Natural killer cell (primary cell): Measurements from ENCODE around the gene SNX20. TPM values are rescaled to one million over a fixed set of nuclear protein-coding genes. Genes with fewer than 3 reads are reported as not detected.

ENCODE experiments used
- ATAC-seq, 3 donors: fragments of 150-1000 bp in 2 of 3; fragments of 200-7000 bp in 1 of 3; cut with Tn5 transposase; 1 replicate in 1 of 3; 2 replicates in 2 of 3; pipeline ENCODE4 v1.10.0; 2021; ENCODE audit warnings: mild to moderate bottlenecking in 2 of 3, moderate library complexity in 2 of 3
- DNase-seq, 2 donors: peaks; one replicate each; pipeline versions ENCODE4 v3.0.0 to v3.0.0-alpha.2; 2013 to 2021; ENCODE audit warnings: mixed read lengths in 1 of 2
- H3K27ac ChIP-seq: one replicate; pipeline ENCODE4 v1.5.1; 2013; ENCODE audit warnings: mild to moderate bottlenecking, low read length
- H3K27me3 ChIP-seq: one replicate; pipeline ENCODE4 v1.6.1; 2013; ENCODE audit warnings: low read length; ENCODE audit not compliant: control insufficient read depth, insufficient read depth
- H3K36me3 ChIP-seq: one replicate; pipeline ENCODE4 v1.6.1; 2013; ENCODE audit warnings: low read length; ENCODE audit not compliant: control insufficient read depth, insufficient read depth
- H3K4me1 ChIP-seq: one replicate; pipeline ENCODE4 v1.6.1; 2013; ENCODE audit warnings: low read length; ENCODE audit not compliant: control insufficient read depth, insufficient read depth
- H3K4me3 ChIP-seq: one replicate; pipeline ENCODE4 v1.5.1; 2013; ENCODE audit warnings: low read length
- H3K9me3 ChIP-seq: one replicate; pipeline ENCODE4 v1.6.1; 2013; ENCODE audit warnings: low read length; ENCODE audit not compliant: control insufficient read depth, insufficient read depth
- H3K27ac Mint-ChIP-seq, 2 donors: one replicate each; pipeline ENCODE4 v1.8.0; 2022; ENCODE audit warnings: mild to moderate bottlenecking in 2 of 2, mixed read lengths in 2 of 2, moderate library complexity in 1 of 2
- H3K27me3 Mint-ChIP-seq, 2 donors: one replicate each; pipeline ENCODE4 v1.8.0; 2022; ENCODE audit warnings: low read depth in 2 of 2, mixed read lengths in 2 of 2
- H3K36me3 Mint-ChIP-seq: one replicate; pipeline ENCODE4 v1.8.0; 2022; ENCODE audit warnings: mixed read lengths
- H3K4me1 Mint-ChIP-seq, 2 donors: one replicate each; pipeline ENCODE4 v1.8.0; 2022; ENCODE audit warnings: mixed read lengths in 2 of 2
- H3K4me3 Mint-ChIP-seq: one replicate; pipeline ENCODE4 v1.8.0; 2022; ENCODE audit warnings: mild to moderate bottlenecking, moderate library complexity, mixed read lengths
- H3K9me3 Mint-ChIP-seq, 2 donors: one replicate each; pipeline ENCODE4 v1.8.0; 2022; ENCODE audit warnings: mixed read lengths in 2 of 2
- WGBS: methylation state at CpG from one replicate; pipeline ENCODE4 v1.1.7; 2013; ENCODE audit warnings: missing lambda C conversion rate; ENCODE audit not compliant: insufficient coverage; 5-methylcytosine and 5-hydroxymethylcytosine counted together
- intact Hi-C: fragments of 100-400 bp; cut with micrococcal nuclease; formaldehyde crosslinking; loops from one replicate; pipeline ENCODE4 v1.14.2; 2022
- total RNA-seq, 4 donors: library from RNA; stranded (reverse); fragments of 120-200 nt in 1 of 4; gene quantifications; one replicate each; pipeline versions ENCODE4 v1.2.3 to v1.2.4, GENCODE V29; 2013 to 2022
- TF ChIP-seq, protein P1 (sequence below): fragments of 200-600 bp; IDR thresholded peaks from one replicate; pipeline ENCODE4 v1.8.0; 2022; ENCODE audit warnings: antibody characterized with exemption

The SNX20 gene
- total RNA-seq, 3 donors from 2014 or later (not counting 1 experiment from before 2014, with no cell fraction given): 33.0 to 53.9 (median 51.7) TPM

DNA sequence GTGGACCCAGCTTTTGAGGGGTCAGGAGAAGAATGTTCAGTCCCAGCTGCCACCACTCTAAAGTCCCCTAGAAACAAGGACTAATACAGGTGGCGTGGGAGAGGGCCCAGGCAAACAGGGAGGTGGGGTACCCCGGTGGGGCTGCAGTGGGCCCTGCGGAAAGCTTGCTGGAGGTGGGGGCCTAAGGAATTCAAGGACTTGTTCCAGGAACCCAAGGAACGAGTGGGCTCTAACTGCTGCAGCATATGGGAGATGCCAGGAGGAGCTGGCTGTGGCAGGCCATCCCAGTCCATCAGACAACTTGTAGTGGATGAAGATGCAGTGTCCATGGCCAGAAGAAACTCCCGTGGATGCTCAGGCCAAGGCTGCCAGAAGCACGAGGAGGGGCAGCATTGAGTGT, 10.6 kb downstream of the SNX20 start:
- no peaks in the 10 kb centered on the region for H3K27me3 Mint-ChIP-seq
- TF ChIP-seq, protein P1, sequence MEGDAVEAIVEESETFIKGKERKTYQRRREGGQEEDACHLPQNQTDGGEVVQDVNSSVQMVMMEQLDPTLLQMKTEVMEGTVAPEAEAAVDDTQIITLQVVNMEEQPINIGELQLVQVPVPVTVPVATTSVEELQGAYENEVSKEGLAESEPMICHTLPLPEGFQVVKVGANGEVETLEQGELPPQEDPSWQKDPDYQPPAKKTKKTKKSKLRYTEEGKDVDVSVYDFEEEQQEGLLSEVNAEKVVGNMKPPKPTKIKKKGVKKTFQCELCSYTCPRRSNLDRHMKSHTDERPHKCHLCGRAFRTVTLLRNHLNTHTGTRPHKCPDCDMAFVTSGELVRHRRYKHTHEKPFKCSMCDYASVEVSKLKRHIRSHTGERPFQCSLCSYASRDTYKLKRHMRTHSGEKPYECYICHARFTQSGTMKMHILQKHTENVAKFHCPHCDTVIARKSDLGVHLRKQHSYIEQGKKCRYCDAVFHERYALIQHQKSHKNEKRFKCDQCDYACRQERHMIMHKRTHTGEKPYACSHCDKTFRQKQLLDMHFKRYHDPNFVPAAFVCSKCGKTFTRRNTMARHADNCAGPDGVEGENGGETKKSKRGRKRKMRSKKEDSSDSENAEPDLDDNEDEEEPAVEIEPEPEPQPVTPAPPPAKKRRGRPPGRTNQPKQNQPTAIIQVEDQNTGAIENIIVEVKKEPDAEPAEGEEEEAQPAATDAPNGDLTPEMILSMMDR: no peak
- Histone ChIP-seq H3K36me3 (peaks cover 56% of the 10 kb centered on the region), H3K4me1 (peaks cover 21% of the 10 kb centered on the region), H3K4me3 (no peak overlapping the region), H3K27ac (no peak overlapping the region), H3K9me3 (peaks cover 25% of the 10 kb centered on the region), H3K27me3 (no peaks in the 10 kb centered on the region)
- intact Hi-C loops: no loop called here
- 97% methylated on average over 6 of the region's 6 CpGs for WGBS
- H3K4me3 Mint-ChIP-seq: no peak overlapping the region
- H3K4me1 Mint-ChIP-seq: peaks cover 15 to 23% of the 10 kb centered on the region in 2 donors
- H3K9me3 Mint-ChIP-seq: peaks cover 0 to 4% of the 10 kb centered on the region in 2 donors
- H3K27ac Mint-ChIP-seq: peak overlapping the region in 1 of 2 donors; percentile 29
- DNase-seq (no peak), ATAC-seq (no peak)
- peaks cover 8% of the 10 kb centered on the region for H3K36me3 Mint-ChIP-seq

DNA sequence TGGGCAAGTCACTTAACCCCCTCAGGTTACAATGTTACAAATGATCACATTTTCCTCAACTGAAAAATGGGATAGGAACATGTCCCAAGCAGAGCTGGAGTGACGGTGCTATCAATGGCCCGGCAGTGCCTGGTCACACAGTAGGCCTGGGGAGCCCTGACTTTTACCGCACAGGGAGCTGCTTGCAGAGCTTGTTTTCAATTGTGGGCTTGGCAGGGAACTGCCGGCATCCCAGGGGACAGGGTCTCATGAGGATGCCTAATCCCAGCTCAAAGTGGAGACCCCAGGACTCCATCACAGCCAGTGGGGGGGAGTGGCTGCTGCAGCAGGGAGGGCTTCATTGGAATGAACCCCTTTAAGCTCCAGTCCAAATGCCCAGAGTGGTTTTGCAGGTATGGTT, 11.4 kb downstream of the SNX20 start:
- Histone ChIP-seq H3K36me3 (peaks cover 49% of the 10 kb centered on the region), H3K27me3 (no peaks in the 10 kb centered on the region), H3K4me1 (peaks cover 29% of the 10 kb centered on the region), H3K9me3 (peaks cover 25% of the 10 kb centered on the region), H3K4me3 (no peak overlapping the region), H3K27ac (no peak overlapping the region)
- peaks cover 22 to 30% of the 10 kb centered on the region in 2 donors for H3K4me1 Mint-ChIP-seq
- peaks cover 8% of the 10 kb centered on the region for H3K36me3 Mint-ChIP-seq
- TF ChIP-seq, protein P1: no peak
- H3K4me3 Mint-ChIP-seq: no peak overlapping the region
- H3K27ac Mint-ChIP-seq: peak overlapping the region in 1 of 2 donors; percentile 18
- ATAC-seq: no peak
- peaks cover 0 to 4% of the 10 kb centered on the region in 2 donors for H3K9me3 Mint-ChIP-seq
- intact Hi-C loops: loop anchor here (5.0 kb wide), 2 partner anchors 122 to 457 kb away; partner anchors contain the start of gene NKD1
- H3K27me3 Mint-ChIP-seq: no peaks in the 10 kb centered on the region
- 98% methylated on average over 4 of the region's 4 CpGs for WGBS
- no peak for DNase-seq

DNA sequence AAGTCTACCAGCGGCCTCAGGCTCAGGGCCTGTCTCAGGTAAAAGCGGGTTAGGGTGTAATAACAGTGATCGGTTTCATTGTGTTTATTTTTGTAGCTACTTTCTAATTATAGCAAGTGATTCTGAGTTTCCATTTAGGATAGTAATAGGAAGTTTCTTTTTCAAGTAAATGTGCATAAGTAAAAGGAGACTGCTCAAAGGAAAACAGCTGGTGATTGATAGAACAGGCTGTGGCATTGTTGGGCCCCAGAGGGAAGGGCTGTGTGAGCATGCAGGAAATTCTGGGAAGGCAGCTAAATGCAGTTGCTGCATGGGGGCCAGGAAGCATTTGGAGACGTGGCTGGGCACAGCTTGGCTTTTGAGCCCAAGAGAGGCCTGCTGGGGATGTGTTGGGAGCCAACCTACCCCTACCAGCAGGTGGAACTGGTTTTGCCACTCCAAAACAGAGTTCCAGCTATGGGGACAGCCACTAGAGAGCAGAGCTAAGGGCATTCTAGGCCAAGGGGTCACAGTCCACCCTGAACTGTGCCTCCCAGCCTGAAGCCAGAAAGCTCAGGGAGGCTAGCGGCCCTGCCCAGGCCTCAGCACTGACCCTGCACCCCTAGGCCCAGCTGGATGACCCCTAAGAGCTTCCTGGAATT, 12.6 kb downstream of the SNX20 start:
- H3K4me1 Mint-ChIP-seq: peaks cover 23 to 35% of the 10 kb centered on the region in 2 donors
- WGBS: 84% methylated on average over 4 of the region's 5 CpGs

More for the DNA sequence above, 12.6 kb downstream of the SNX20 start:
- Mint-ChIP-seq H3K9me3 (peaks cover 0 to 4% of the 10 kb centered on the region in 2 donors), H3K4me3 (peak overlapping the region; percentile 25), H3K27ac (peak overlapping the region; percentile 69 to 81), H3K36me3 (peaks cover 8% of the 10 kb centered on the region), H3K27me3 (no peaks in the 10 kb centered on the region)
- Histone ChIP-seq H3K27me3 (no peaks in the 10 kb centered on the region), H3K4me1 (peaks cover 29% of the 10 kb centered on the region), H3K36me3 (peaks cover 38% of the 10 kb centered on the region), H3K9me3 (peaks cover 19% of the 10 kb centered on the region), H3K4me3 (no peak overlapping the region), H3K27ac (no peak overlapping the region)
- ATAC-seq: no peak
- no peak for DNase-seq
- TF ChIP-seq, protein P1: no peak
- intact Hi-C loops: loop anchor here (5.0 kb wide), 2 partner anchors 121 to 456 kb away; partner anchors contain the start of gene NKD1
